ENCODE measurements around the gene ADGRF3.
A peak's percentile ranks its signal among the peaks of the same experiment; 100 is the strongest.
"Not testable (repeated sequence)": the region's sequence is repeated elsewhere in the genome, so short reads cannot be mapped to it uniquely, and the experiment has no call there.

The ADGRF3 gene

GRCh38 chr2:26380281-26380680 lies 33.7 kb upstream of the ADGRF3 start:
- H3K4me3 ChIP-seq (ENCODE audit: low read depth, low read length) = no peak overlapping the region
- no peak for DNase-seq (ENCODE audit: low read depth)
- TF ChIP-seq CTCF (IDR thresholded peaks at IDR 0.05; ENCODE audit: insufficient read depth, low read depth, low read length, missing control alignments) = no peak

DNA sequence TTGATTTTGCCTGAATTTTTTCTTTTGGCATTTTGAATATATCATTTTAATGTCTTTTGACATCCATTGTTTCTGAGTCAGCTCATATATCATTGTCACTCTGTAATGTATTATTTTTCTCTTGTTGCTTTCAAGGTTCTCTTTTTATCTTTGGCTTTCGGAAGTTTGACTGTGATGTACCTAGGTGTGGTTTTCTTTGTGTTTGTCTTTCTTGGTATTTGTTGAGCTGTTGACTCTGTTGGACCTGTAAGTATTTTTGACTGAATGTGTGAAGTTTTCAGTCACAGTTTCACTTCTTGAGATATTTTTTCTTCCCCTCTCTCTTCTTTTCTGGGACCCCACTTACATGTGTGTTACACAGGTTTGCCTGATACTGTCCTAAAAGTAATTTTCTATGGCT lies 30.2 kb upstream of the ADGRF3 start:
- TF ChIP-seq CTCF (IDR thresholded peaks at IDR 0.05; ENCODE audit: insufficient read depth, low read depth, low read length, missing control alignments) = no peak
- DNase-seq (ENCODE audit: low read depth) = peak; percentile 22
- H3K4me3 ChIP-seq (ENCODE audit: low read depth, low read length) = no peak overlapping the region

DNA sequence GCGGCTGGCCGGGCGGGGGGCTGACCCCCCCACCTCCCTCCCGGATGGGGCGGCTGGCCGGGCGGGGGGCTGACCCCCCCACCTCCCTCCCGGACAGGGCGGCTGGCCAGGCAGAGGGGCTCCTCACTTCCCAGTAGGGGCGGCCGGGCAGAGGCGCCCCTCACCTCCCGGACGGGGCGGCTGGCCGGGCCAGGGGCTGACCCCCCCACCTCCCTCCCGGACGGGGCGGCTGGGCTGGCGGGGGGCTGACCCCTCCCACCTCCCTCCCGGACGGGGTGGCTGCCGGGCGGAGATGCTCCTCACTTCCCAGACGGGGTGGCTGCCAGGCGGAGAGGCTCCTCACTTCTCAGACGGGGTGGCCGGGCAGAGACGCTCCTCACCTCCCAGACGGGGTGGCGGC lies 24.3 kb upstream of the ADGRF3 start:
- not testable (repeated sequence) for H3K4me3 ChIP-seq (ENCODE audit: low read depth, low read length); DNase-seq (ENCODE audit: low read depth)

DNA sequence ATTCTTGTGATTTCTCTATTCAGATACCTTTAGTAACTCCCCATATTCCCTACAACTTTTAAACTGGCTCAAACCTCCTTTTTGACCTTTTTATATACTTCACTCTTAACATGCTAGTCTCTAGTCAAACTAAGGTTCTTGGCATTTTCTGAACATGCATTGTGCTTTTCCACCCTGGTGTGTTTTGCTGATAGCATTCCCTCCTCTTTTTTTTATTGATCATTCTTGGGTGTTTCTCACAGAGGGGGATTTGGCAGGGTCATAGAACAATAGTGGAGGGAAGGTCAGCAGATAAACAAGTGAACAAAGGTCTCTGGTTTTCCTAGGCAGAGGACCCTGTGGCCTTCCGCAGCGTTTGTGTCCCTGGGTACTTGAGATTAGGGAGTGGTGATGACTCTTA lies 23.1 kb upstream of the ADGRF3 start:
- not testable (repeated sequence) for H3K4me3 ChIP-seq (ENCODE audit: low read depth, low read length); DNase-seq (ENCODE audit: low read depth)

DNA sequence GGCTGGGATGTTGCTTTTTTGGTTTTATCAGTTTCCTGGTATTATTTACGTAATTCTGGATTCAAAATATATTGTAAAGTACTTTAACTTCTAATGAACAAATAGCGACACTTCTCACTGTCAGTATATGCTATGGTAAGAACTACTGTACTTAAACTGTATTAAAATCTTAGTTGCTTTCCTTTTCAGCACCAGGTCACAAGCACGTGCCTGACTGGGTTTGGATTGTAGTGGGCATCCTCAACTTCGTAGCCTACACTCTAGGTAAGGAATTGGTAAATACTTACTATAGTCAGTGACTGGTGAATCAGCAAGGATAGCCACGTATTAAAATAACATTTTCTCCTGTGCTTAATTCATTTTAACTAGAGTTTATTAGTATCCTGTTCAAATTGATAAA lies 20.4 kb upstream of the ADGRF3 start:
- TF ChIP-seq CTCF (IDR thresholded peaks at IDR 0.05; ENCODE audit: insufficient read depth, low read depth, low read length, missing control alignments) = no peak
- no peak overlapping the region for H3K4me3 ChIP-seq (ENCODE audit: low read depth, low read length)
- no peak for DNase-seq (ENCODE audit: low read depth)

DNA sequence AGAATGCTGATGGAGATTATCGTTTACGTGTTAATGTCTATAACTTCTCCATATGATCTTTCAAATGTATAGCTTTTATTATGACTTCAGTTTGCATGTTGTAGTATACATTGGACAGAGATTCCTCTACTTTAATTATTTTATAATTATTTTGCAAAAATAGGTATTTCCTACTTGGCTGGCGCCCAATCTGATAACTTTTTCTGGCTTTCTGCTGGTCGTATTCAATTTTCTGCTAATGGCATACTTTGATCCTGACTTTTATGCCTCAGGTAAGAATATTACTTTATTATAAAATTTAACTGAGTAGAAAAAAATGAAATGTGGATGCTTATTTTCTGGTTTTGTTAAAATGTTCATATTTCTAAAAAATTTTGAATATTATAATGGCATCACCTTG lies 18.1 kb upstream of the ADGRF3 start:
- H3K4me3 ChIP-seq (ENCODE audit: low read depth, low read length) = no peak overlapping the region
- no peak for DNase-seq (ENCODE audit: low read depth)
- TF ChIP-seq CTCF (IDR thresholded peaks at IDR 0.05; ENCODE audit: insufficient read depth, low read depth, low read length, missing control alignments) = no peak

DNA sequence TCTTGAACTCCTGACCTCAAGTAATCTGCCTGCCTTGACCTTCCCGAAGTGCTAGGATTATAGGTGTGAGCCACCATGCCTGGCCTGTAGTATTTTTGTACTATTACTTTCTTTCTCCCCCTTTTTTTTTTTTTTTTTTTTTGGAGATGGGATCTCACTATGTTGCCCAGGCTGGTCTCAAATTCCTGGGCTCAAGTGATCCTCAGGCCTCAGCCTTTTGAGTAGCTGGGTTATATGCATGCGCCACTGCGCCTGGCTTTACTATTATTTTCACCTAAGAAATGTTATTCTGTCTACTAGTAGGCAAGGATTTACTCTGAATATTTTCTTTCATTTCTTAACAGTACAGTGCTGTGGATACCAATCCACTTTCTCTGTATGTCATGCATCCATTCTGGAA lies 17.4 kb upstream of the ADGRF3 start:
- TF ChIP-seq CTCF (IDR thresholded peaks at IDR 0.05; ENCODE audit: insufficient read depth, low read depth, low read length, missing control alignments) = no peak
- no peak overlapping the region for H3K4me3 ChIP-seq (ENCODE audit: low read depth, low read length)
- no peak for DNase-seq (ENCODE audit: low read depth)

DNA sequence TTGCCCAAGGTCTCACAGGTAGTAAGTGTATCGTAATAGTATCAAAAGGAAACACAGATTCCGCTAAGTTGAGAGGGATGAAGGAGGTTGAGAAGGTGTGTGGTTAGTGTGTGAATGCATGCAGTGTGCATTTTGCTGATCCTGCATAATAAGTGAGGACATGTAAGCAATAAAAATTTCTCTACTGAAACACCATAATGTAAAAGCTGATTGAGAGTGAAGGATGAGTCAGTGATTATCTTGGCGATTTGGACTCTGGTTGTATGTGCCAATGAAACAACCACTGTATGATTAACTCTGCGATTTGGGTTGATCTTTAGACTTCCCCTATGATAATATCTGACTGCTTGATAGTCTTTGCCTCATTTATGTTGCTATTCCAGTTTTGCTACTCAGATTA lies 16.7 kb upstream of the ADGRF3 start:
- H3K4me3 ChIP-seq (ENCODE audit: low read depth, low read length) = no peak overlapping the region
- DNase-seq (ENCODE audit: low read depth) = no peak
- no peak for TF ChIP-seq CTCF (IDR thresholded peaks at IDR 0.05; ENCODE audit: insufficient read depth, low read depth, low read length, missing control alignments)

Measured in GM12865 (cell line).